Inflammatory macrophage (primary cell): ENCODE data around the gene NLGN2.

Experiments used
- DNase-seq, 2 donors: peaks; one replicate each; pipeline ENCODE4 v3.0.0-alpha.2; 2020 to 2022

NLGN2 gene

GRCh38 chr17:7392696-7393612, 14.7 kb upstream of the NLGN2 start:
- no peak for DNase-seq

GRCh38 chr17:7393613-7394451, 13.8 kb upstream of the NLGN2 start:
- no peak for DNase-seq

GRCh38 chr17:7394452-7395191, 13.0 kb upstream of the NLGN2 start, which contains the start of gene PLSCR3:
Gene PLSCR3, minus strand, starts transcription at chr17:7394525. Its CDS starts 415 bp downstream, at chr17:7394110.
- DNase-seq: peak; percentile 84 to 92

GRCh38 chr17:7396147-7396546, 11.5 kb upstream of the NLGN2 start:
- DNase-seq: no peak

GRCh38 chr17:7398612-7399011, 9.0 kb upstream of the NLGN2 start:
- DNase-seq: no peak

GRCh38 chr17:7403043-7403726, 4.5 kb upstream of the NLGN2 start:
- no peak for DNase-seq

- no peak for DNase-seq
Observed at GRCh38 chr17:7403727-7403976, 4.0 kb upstream of the NLGN2 start.

- DNase-seq: peak; percentile 99
Observed at GRCh38 chr17:7403977-7404736, 3.5 kb upstream of the NLGN2 start, which contains the start of gene TMEM256. Gene TMEM256, minus strand, starts transcription at chr17:7404097. Its CDS starts 13 bp downstream, at chr17:7404084.

- no peak for DNase-seq
Observed at GRCh38 chr17:7404737-7405349, 2.8 kb upstream of the NLGN2 start.

GRCh38 chr17:7405350-7406234, 2.1 kb upstream of the NLGN2 start:
- DNase-seq: no peak

- no peak for DNase-seq
Observed at GRCh38 chr17:7406235-7406825, 1.3 kb upstream of the NLGN2 start.

GRCh38 chr17:7407082-7407481, 563 bp upstream of the NLGN2 start:
- no peak for DNase-seq

- peak in 1 of 2 donors; percentile 13 for DNase-seq
Observed at GRCh38 chr17:7408252-7408727, 645 bp downstream of the NLGN2 start.

GRCh38 chr17:7408863-7409262, 1.2 kb downstream of the NLGN2 start:
- DNase-seq: no peak

GRCh38 chr17:7409716-7410115, 2.1 kb downstream of the NLGN2 start:
- no peak for DNase-seq

- DNase-seq: no peak
Observed at GRCh38 chr17:7410634-7411426, 3.2 kb downstream of the NLGN2 start.

- DNase-seq: no peak
Observed at GRCh38 chr17:7411427-7411750, 3.7 kb downstream of the NLGN2 start.

- no peak for DNase-seq
Observed at GRCh38 chr17:7413346-7413985, 5.8 kb downstream of the NLGN2 start.
